B cell (primary cell): ENCODE data around the gene SLC35G1.

ENCODE experiments used
- CTCF ChIP-seq: fragments of 200-600 bp; IDR thresholded peaks from one replicate; pipeline ENCODE4 v1.8.0; 2022; ENCODE audit warnings: antibody characterized with exemption, mild to moderate bottlenecking
- EZH2 ChIP-seq: IDR thresholded peaks from 2 replicates; pipeline ENCODE4 v1.6.1; 2012; ENCODE audit warnings: borderline replicate concordance, low read depth, mild to moderate bottlenecking, moderate library complexity, low read length; ENCODE audit not compliant: insufficient read depth, poor library complexity, severe bottlenecking

- TF ChIP-seq CTCF (no peak), EZH2 (no peak)
These were observed 44.2 kb upstream of the SLC35G1 start for GRCh38 chr10:93849593-93849992.
